ENCODE measurements around the gene CXXC4.

Gene CXXC4

DNA sequence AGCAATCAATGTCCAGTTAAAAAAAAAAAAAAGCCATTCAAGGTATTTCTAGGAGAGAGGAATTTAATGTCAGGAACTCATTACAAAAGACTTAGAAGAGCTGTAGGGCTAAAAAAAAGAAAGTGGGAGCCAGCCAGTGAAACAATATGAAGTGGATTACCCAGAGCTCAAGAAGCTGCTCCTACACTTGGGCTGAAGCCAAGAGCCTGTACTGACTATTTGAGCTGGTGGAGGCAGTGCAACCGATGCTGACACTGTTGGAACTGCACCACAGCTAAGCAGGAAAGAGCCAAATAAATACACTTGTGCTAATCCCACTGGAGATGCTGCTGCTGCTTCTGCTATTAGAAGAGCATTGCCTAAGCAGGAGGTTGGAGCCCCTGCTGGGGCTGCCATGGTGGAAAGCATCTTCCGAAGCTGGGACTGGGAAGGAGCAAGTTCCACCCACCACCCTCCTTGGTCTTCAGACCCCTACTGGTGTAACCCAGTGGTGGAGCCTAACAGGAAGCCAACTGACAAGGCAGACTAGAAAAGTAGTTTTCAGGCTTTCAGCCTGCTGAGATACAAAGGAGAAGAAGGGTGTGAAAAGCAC lies 65.4 kb downstream of the CXXC4 start:
- Histone ChIP-seq H3K27ac (no peak overlapping the region), H3K4me3 (no peak overlapping the region)

DNA sequence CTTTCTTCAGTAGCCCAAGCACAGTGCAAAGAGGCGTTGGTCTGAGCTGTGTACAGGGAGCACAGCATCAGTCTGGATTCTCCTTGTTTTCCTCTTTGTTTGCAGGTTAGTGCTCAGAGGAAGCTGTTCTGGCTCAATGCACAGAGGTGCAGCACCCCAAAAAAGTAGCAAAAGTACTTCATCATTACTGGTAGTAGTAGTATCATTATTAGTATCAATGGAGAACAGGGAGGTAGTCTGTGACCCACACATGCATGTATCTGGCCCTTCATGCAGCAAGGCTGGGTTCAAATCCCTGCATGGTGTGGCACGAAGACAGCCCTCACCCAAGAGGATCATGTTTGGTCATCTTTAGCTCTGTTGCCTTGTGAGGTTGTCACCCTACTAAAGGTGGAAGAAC lies 68.7 kb downstream of the CXXC4 start:
- Histone ChIP-seq H3K27ac (no peak overlapping the region), H3K4me3 (no peak overlapping the region)

DNA sequence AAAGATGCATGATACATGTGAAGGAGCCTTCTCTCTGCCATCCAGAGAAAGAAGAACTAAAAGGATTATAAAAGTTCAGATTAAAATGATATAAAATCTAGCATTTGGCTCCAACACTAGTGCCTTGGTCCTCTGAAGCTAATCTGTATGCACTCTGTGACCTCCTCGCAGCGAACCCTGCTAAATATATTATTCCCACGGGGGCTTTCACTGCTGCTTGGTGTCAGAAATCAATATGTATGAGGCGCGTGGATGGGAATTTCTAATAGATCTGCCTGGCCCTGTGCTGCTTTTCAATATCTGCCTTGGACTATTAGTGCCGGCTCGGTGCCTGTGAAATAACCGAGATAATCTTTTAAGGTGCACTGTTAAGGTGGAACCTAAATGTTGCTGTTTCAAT lies 69.7 kb downstream of the CXXC4 start:
- Histone ChIP-seq H3K27ac (no peak overlapping the region), H3K4me3 (peak overlapping the region in 1 of 7 experiments; percentile 23)

GRCh38 chr4:104424475-104424941 lies 70.2 kb downstream of the CXXC4 start:
- H3K4me3 ChIP-seq: peak overlapping the region in 1 of 7 experiments; percentile 23
- H3K27ac ChIP-seq: no peak overlapping the region

DNA sequence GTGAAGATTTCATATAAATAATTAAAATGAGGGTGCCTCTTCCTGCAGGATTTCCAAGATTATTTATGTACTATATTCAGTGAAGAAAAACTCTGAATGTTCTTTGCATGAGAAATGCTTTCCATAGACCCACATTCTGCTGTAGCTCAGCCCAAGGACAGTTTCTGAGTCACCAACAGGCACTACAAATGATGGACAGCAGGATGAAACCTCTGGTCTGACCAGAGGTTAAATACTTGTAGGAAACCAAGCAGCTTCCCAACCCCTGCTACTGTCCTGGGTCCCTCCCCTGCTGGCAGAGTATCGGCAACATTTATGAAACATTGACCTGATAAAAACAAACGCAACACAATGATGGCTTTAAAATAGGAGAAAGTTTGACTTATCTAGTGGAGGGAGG lies 73.1 kb downstream of the CXXC4 start:
- no peak overlapping the region for H3K4me3 ChIP-seq
- H3K27ac ChIP-seq: no peak overlapping the region

DNA sequence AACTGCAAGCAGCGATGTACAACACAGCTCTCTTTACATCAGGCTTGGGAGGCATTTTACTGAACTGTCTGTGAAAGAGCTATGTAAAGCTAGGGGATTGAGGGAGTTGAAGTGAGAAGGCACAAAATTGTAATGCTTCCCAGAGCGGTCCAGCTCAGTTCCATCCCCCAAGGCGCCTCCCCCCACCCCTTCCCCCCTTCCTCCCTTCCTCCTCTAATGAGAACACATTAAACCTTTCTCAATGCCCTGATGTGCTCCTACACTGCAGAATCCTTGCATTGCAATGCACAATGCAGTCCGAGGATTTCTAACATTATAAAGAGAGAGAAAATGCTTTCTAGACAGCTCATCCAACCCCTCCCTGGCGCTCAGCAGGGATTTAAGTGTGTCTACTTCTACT lies 73.9 kb downstream of the CXXC4 start:
- Histone ChIP-seq H3K27ac (no peak overlapping the region), H3K4me3 (no peak overlapping the region)

Measured in skin epidermis (tissue), 12 donors.